OCI-LY1 (cell line): ENCODE results near the gene TEKT5.

Experiments used
- CTCF ChIP-seq: fragments of 200-600 bp; sonication (generic), shearing (Covaris generic); IDR thresholded peaks from 2 replicates; pipeline ENCODE4 v1.5.1; 2017; ENCODE audit warnings: mild to moderate bottlenecking, antibody characterized with exemption, low read length, moderate library complexity, mixed read lengths
- EZH2 ChIP-seq: fragments of 200-600 bp; sonication (generic), shearing (Covaris generic); IDR thresholded peaks from 2 replicates; pipeline ENCODE4 v1.8.0; 2017; ENCODE audit warnings: borderline replicate concordance, mixed run types, mild to moderate bottlenecking, antibody characterized with exemption, low read length, moderate library complexity, mixed read lengths

GRCh38 chr16:10587622-10588021 lies 107.1 kb downstream of the TEKT5 start:
- TF ChIP-seq CTCF, result no peak
- no peak for TF ChIP-seq EZH2
